HepG2 (cell line): ENCODE data around the gene CCDC136.

ENCODE experiments used
- ARID2 ChIP-seq: sonication (generic); formaldehyde crosslinking; IDR thresholded peaks from 2 replicates; pipeline ENCODE4 v1.8.1; 2022; ENCODE audit warnings: mild to moderate bottlenecking, missing genetic modification reagents, borderline replicate concordance
- ASH2L ChIP-seq: fragments of 300-600, 200-600 bp; sonication (generic); IDR thresholded peaks from 2 replicates; pipeline ENCODE4 v1.7.0; 2017; ENCODE audit warnings: low read depth, mild to moderate bottlenecking, moderate library complexity, mixed read lengths, low read length; ENCODE audit not compliant: insufficient read length
- ATF2 ChIP-seq: sonication (generic); formaldehyde crosslinking; IDR thresholded peaks from 2 replicates; pipeline ENCODE4 v1.4.0; 2020; ENCODE audit warnings: missing genetic modification reagents
- ETV6 ChIP-seq: sonication (generic); formaldehyde crosslinking; conservative IDR thresholded peaks from 2 replicates; pipeline ENCODE4 v1.4.0; 2020; ENCODE audit warnings: missing genetic modification reagents
- KDM4B ChIP-seq: sonication (generic); formaldehyde crosslinking; IDR thresholded peaks from 2 replicates; pipeline ENCODE4 v1.4.0; 2020; ENCODE audit warnings: missing genetic modification reagents
- MLX ChIP-seq: IDR thresholded peaks from 2 replicates; pipeline ENCODE4 v1.6.1; 2016
- PTBP1 ChIP-seq: fragments of 200-400 bp; formaldehyde crosslinking; IDR thresholded peaks from 2 replicates; pipeline ENCODE4 v1.6.1; 2018; ENCODE audit warnings: low read length, low read depth; ENCODE audit not compliant: poor library complexity, severe bottlenecking
- SP1 ChIP-seq, 2 experiments: fragments of 450-650 bp in 1 of 2; sonication (generic) in 1 of 2; formaldehyde crosslinking in 1 of 2; IDR thresholded peaks; 2 replicates each; pipeline versions ENCODE4 v1.4.0 to v1.6.1; 2016 to 2020; ENCODE audit warnings: missing genetic modification reagents in 1 of 2
- ZNF549 ChIP-seq: sonication (generic); formaldehyde crosslinking; IDR thresholded peaks from 2 replicates; pipeline ENCODE4 v1.5.0; 2020; ENCODE audit warnings: missing genetic modification reagents

DNA sequence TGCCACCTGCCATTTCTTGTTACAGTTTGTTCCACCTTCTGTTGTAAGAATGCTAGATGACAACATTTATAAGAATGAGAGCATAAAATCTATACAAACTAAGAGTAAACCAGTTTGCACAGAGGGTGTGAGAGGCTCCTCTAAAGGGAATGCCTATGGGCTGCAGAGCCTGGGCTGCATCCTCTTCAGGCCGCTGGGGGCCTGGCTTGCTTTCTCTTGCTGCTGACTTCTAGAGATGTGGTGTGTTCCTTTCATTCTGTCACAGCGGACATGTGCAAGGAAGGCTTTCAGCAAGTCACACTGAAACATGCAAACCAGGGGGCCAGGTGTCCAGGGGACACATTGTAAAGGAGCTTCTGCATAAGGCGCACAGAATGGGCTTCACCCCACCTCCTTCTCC is 63.8 kb downstream of the CCDC136 start:
- TF ChIP-seq ASH2L: no peak
- no peak for TF ChIP-seq ATF2 (CRISPR knock-in tag)
- no peak for TF ChIP-seq MLX (CRISPR knock-in tag)
- TF ChIP-seq SP1 (IDR thresholded peaks at IDR 0.05): no peak
- TF ChIP-seq SP1 (CRISPR knock-in tag; IDR thresholded peaks at IDR 0.05): no peak
- TF ChIP-seq ARID2 (CRISPR knock-in tag): no peak
- no peak for TF ChIP-seq KDM4B (CRISPR knock-in tag)
- no peak for TF ChIP-seq ETV6 (CRISPR knock-in tag)
- TF ChIP-seq ZNF549 (CRISPR knock-in tag): no peak
- no peak for TF ChIP-seq PTBP1
